ENCODE measurements around the gene GPR137. TPM values are rescaled to one million over a fixed set of nuclear protein-coding genes. Genes with fewer than 3 reads are reported as not detected.

Gene GPR137
- total and polyA plus RNA-seq, 9 of the 15 experiments (the other 6 are each of a cell fraction or from before 2014, with no cell fraction given), result 0.32 to 26.7 (median 10.7) TPM

DNA sequence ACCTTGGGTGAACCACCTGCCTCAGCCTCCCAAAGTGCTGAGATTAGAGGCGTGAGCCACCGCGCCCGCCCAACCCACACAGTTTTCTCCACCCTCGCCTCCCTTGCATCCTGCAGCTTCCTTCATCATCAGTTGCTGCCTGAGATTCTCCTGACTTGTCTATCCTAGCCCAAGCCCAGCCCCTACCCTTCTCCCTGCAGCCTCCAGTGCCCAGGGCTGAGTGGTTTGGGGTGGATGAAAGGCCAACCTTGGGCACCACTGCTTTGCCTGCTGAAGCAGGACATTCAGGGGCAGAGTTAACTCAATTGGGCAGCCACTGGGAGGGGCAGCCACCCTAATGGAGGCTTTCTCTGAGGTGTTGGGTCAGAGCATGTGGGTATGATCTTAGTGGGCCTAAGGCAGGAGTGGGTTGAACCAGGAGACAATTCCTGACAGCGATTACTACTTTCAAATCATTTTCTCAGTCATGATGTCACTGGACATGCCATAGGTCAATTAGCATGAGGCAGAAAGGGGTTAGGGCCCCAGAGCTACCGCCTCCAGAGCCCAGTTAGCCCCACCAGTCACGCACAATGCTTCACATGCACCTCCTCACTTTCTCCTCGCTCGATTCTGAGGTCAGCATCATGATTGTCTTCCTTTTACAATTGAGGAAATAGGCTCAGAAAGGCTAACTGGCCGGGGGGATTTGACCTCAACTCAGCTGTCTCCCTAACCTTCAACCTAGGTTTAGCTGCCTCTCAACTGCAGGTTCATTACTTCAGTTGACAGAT, 45.8 kb upstream of the GPR137 start:
- Histone ChIP-seq H3K4me3 (peak overlapping the region; percentile 99), H3K9ac (ENCODE audit: insufficient read depth in 1 of 2, low read depth in 2 of 2, low read length in 2 of 2) (peak overlapping the region; percentile 93 to 94), H3K9me1 (ENCODE audit: control insufficient read depth, insufficient read depth, low read length) (no peaks in the 10 kb centered on the region), H3K79me2 (ENCODE audit: control insufficient read depth, insufficient read depth, low read length) (peaks cover 57% of the 10 kb centered on the region), H4K20me1 (replicated peaks; ENCODE audit: control insufficient read depth, insufficient read depth, low read length) (0 out of 2 replicates have a peak, but pooled peaks cover 3% of the 10 kb centered on the region), H3K36me3 (ENCODE audit: control insufficient read depth, insufficient read depth, low read length) (peaks cover 67% of the 10 kb centered on the region), H3K27ac (ENCODE audit: extremely low read depth, low read depth, low read length) (peak overlapping the region; percentile 95), H3K27me3 (ENCODE audit: control insufficient read depth in 2 of 2, insufficient read depth in 2 of 2, low read length in 2 of 2) (no peaks in the 10 kb centered on the region), H3K9me3 (replicated peaks; ENCODE audit: control insufficient read depth, insufficient read depth, low read depth, low read length) (no peaks in the 10 kb centered on the region), H3K4me2 (ENCODE audit: insufficient read depth, low read length) (peak overlapping the region; percentile 85), H3K4me1 (replicated peaks in 1 of 2; ENCODE audit: control insufficient read depth in 2 of 2, insufficient read depth in 2 of 2, low read length in 2 of 2) (peaks cover 34 to 70% of the 10 kb centered on the region in 2 experiments), H2AFZ (ENCODE audit: low read depth, low read length) (no peak overlapping the region)
- in situ Hi-C loops (cut with MboI) (no loop called here), intact Hi-C loops (cut with micrococcal nuclease) (loop anchor here (10.0 kb wide), 1 partner anchor 65 kb away; the partner anchor contains the start of genes CATSPERZ and ESRRA)
- WGBS (ENCODE audit: insufficient coverage, low coverage, missing lambda C conversion rate), result 44% methylated on average over 11 of the region's 11 CpGs
- ATAC-seq, result no peak
- DNase-seq (ENCODE audit: extremely low read depth in 1 of 4, low spot score in 3 of 4), result peak in 1 of 4 experiments; percentile 64
- BruUV-seq (replicated peaks), result no TSS peak
- POLR2A ChIA-PET, result interaction anchor here (0.7 to 1.6 kb wide), 2 partner anchors 9 to 10 kb away, joined by 3 read pairs; partner anchors contain the start of gene DNAJC4
- peak; percentile 74 for FAIRE-seq
- CTCF ChIA-PET (ENCODE audit: low intra/inter-chr PET ratio), result no interaction called here
- TF ChIP-seq SPI1 (IDR thresholded peaks at IDR 0.05; ENCODE audit: borderline replicate concordance, low read depth, low read length), result peak; percentile 70
- no peak for TF ChIP-seq ZNF780A (CRISPR knock-in tag; IDR thresholded peaks at IDR 0.05)
- TF ChIP-seq SREBF2 (CRISPR knock-in tag; IDR thresholded peaks at IDR 0.05), result no peak
- TF ChIP-seq, protein P1, sequence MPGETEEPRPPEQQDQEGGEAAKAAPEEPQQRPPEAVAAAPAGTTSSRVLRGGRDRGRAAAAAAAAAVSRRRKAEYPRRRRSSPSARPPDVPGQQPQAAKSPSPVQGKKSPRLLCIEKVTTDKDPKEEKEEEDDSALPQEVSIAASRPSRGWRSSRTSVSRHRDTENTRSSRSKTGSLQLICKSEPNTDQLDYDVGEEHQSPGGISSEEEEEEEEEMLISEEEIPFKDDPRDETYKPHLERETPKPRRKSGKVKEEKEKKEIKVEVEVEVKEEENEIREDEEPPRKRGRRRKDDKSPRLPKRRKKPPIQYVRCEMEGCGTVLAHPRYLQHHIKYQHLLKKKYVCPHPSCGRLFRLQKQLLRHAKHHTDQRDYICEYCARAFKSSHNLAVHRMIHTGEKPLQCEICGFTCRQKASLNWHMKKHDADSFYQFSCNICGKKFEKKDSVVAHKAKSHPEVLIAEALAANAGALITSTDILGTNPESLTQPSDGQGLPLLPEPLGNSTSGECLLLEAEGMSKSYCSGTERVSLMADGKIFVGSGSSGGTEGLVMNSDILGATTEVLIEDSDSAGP (CRISPR knock-in tag; IDR thresholded peaks at IDR 0.05), result no peak
- TF ChIP-seq, protein P2, sequence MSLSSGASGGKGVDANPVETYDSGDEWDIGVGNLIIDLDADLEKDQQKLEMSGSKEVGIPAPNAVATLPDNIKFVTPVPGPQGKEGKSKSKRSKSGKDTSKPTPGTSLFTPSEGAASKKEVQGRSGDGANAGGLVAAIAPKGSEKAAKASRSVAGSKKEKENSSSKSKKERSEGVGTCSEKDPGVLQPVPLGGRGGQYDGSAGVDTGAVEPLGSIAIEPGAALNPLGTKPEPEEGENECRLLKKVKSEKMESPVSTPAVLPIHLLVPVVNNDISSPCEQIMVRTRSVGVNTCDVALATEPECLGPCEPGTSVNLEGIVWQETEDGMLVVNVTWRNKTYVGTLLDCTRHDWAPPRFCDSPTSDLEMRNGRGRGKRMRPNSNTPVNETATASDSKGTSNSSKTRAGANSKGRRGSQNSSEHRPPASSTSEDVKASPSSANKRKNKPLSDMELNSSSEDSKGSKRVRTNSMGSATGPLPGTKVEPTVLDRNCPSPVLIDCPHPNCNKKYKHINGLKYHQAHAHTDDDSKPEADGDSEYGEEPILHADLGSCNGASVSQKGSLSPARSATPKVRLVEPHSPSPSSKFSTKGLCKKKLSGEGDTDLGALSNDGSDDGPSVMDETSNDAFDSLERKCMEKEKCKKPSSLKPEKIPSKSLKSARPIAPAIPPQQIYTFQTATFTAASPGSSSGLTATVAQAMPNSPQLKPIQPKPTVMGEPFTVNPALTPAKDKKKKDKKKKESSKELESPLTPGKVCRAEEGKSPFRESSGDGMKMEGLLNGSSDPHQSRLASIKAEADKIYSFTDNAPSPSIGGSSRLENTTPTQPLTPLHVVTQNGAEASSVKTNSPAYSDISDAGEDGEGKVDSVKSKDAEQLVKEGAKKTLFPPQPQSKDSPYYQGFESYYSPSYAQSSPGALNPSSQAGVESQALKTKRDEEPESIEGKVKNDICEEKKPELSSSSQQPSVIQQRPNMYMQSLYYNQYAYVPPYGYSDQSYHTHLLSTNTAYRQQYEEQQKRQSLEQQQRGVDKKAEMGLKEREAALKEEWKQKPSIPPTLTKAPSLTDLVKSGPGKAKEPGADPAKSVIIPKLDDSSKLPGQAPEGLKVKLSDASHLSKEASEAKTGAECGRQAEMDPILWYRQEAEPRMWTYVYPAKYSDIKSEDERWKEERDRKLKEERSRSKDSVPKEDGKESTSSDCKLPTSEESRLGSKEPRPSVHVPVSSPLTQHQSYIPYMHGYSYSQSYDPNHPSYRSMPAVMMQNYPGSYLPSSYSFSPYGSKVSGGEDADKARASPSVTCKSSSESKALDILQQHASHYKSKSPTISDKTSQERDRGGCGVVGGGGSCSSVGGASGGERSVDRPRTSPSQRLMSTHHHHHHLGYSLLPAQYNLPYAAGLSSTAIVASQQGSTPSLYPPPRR (CRISPR knock-in tag; IDR thresholded peaks at IDR 0.05; ENCODE audit: borderline replicate concordance), result no peak
- no peak; the same call in 1 of the 2 replicates for TF ChIP-seq NR2C1 (IDR thresholded peaks at IDR 0.05)
- TF ChIP-seq NR2C1 (tag; IDR thresholded peaks at IDR 0.05), result peak; percentile 52; the same call in 1 of the 2 replicates
- TF ChIP-seq POLR2AphosphoS5 (IDR thresholded peaks at IDR 0.05; ENCODE audit: control insufficient read depth, insufficient read depth, low read depth, low read length), result peak; percentile 65; the same call in 1 of the 2 replicates
- TF ChIP-seq NR2C2 (CRISPR knock-in tag; IDR thresholded peaks at IDR 0.05), result peak; percentile 5; the same call in 1 of the 2 replicates
- no peak for TF ChIP-seq NR2C2 (tag; IDR thresholded peaks at IDR 0.05)
- TF ChIP-seq, protein P3, sequence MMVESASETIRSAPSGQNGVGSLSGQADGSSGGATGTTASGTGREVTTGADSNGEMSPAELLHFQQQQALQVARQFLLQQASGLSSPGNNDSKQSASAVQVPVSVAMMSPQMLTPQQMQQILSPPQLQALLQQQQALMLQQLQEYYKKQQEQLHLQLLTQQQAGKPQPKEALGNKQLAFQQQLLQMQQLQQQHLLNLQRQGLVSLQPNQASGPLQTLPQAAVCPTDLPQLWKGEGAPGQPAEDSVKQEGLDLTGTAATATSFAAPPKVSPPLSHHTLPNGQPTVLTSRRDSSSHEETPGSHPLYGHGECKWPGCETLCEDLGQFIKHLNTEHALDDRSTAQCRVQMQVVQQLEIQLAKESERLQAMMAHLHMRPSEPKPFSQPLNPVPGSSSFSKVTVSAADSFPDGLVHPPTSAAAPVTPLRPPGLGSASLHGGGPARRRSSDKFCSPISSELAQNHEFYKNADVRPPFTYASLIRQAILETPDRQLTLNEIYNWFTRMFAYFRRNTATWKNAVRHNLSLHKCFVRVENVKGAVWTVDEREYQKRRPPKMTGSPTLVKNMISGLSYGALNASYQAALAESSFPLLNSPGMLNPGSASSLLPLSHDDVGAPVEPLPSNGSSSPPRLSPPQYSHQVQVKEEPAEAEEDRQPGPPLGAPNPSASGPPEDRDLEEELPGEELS (CRISPR knock-in tag; IDR thresholded peaks at IDR 0.05; ENCODE audit: borderline replicate concordance), result peak; percentile 16; the same call in 1 of the 2 replicates
- TF ChIP-seq ZNF146 (CRISPR knock-in tag; IDR thresholded peaks at IDR 0.05; ENCODE audit: unreplicated experiment), result no peak
